H9 (cell line): ENCODE results near the gene TMEM106B. TPM values are rescaled to one million over a fixed set of nuclear protein-coding genes. Genes with fewer than 3 reads are reported as not detected.

Source experiments
- DNase-seq: peaks from one replicate; pipeline ENCODE4 v3.0.0-alpha.2; 2017
- H2AFZ ChIP-seq: one replicate; pipeline ENCODE4 v1.6.1; 2013; ENCODE audit warnings: mild to moderate bottlenecking, low read length, control low read depth, moderate library complexity
- H2AK5ac ChIP-seq: 2 replicates; pipeline ENCODE4 v1.6.1; 2013; ENCODE audit warnings: low read length, control low read depth, mixed read lengths; ENCODE audit not compliant: insufficient read length
- H2BK120ac ChIP-seq: one replicate; pipeline ENCODE4 v1.6.1; 2013; ENCODE audit warnings: low read depth, mild to moderate bottlenecking, low read length, control low read depth, inconsistent platforms; ENCODE audit not compliant: poor library complexity, severe bottlenecking
- H2BK12ac ChIP-seq: 2 replicates; pipeline ENCODE4 v1.6.1; 2013; ENCODE audit warnings: low read length, control low read depth, mixed read lengths, low read depth; ENCODE audit not compliant: insufficient read length
- H2BK15ac ChIP-seq: 2 replicates; pipeline ENCODE4 v1.6.1; 2013; ENCODE audit warnings: low read depth, low read length, control low read depth
- H2BK20ac ChIP-seq: one replicate; pipeline ENCODE4 v1.6.1; 2013; ENCODE audit warnings: low read depth, mild to moderate bottlenecking, low read length, control low read depth, inconsistent platforms; ENCODE audit not compliant: poor library complexity, severe bottlenecking
- H2BK5ac ChIP-seq: 2 replicates; pipeline ENCODE4 v1.6.1; 2013; ENCODE audit warnings: low read length, control low read depth, mixed read lengths; ENCODE audit not compliant: insufficient read length
- H3K14ac ChIP-seq: 2 replicates; pipeline ENCODE4 v1.6.1; 2013; ENCODE audit warnings: low read length, control low read depth; ENCODE audit not compliant: insufficient read depth
- H3K18ac ChIP-seq: 2 replicates; pipeline ENCODE4 v1.6.1; 2013; ENCODE audit warnings: low read depth, mild to moderate bottlenecking, mixed read lengths, low read length, control low read depth; ENCODE audit not compliant: insufficient read length
- H3K23ac ChIP-seq: 2 replicates; pipeline ENCODE4 v1.6.1; 2013; ENCODE audit warnings: low read length, control low read depth, mixed read lengths, low read depth; ENCODE audit not compliant: insufficient read length
- H3K23me2 ChIP-seq: 2 replicates; pipeline ENCODE4 v1.6.1; 2013; ENCODE audit warnings: low read depth, mild to moderate bottlenecking, mixed read lengths, low read length, control low read depth; ENCODE audit not compliant: insufficient read length, poor library complexity, severe bottlenecking
- H3K27ac ChIP-seq: 2 replicates; pipeline ENCODE4 v1.5.1; 2013; ENCODE audit warnings: low read length, control low read depth, mixed read lengths, low read depth; ENCODE audit not compliant: insufficient read length
- H3K27me3 ChIP-seq: 2 replicates; pipeline ENCODE4 v1.6.1; 2013; ENCODE audit warnings: low read length, control low read depth, inconsistent platforms; ENCODE audit not compliant: insufficient read depth
- H3K4ac ChIP-seq: 2 replicates; pipeline ENCODE4 v1.6.1; 2013; ENCODE audit warnings: low read depth, mild to moderate bottlenecking, control low read depth, inconsistent platforms, low read length, moderate library complexity
- H3K4me1 ChIP-seq: 2 replicates; pipeline ENCODE4 v1.6.1; 2013; ENCODE audit warnings: low read length, control low read depth, inconsistent platforms; ENCODE audit not compliant: insufficient read depth
- H3K4me2 ChIP-seq: 2 replicates; pipeline ENCODE4 v1.6.1; 2013; ENCODE audit warnings: low read length, control low read depth, mixed read lengths; ENCODE audit not compliant: insufficient read length, insufficient read depth
- H3K56ac ChIP-seq: 2 replicates; pipeline ENCODE4 v1.6.1; 2013; ENCODE audit warnings: low read depth, mild to moderate bottlenecking, mixed read lengths, low read length, control low read depth; ENCODE audit not compliant: insufficient read length
- H3K79me1 ChIP-seq: 2 replicates; pipeline ENCODE4 v1.6.1; 2013; ENCODE audit warnings: low read depth, mild to moderate bottlenecking, moderate library complexity, low read length, control low read depth, inconsistent platforms; ENCODE audit not compliant: insufficient read depth, poor library complexity, severe bottlenecking
- H3K79me2 ChIP-seq: 2 replicates; pipeline ENCODE4 v1.6.1; 2013; ENCODE audit warnings: low read length, control low read depth, inconsistent platforms; ENCODE audit not compliant: insufficient read depth
- H3K9ac ChIP-seq: 2 replicates; pipeline ENCODE4 v1.6.1; 2013; ENCODE audit warnings: low read length, control low read depth, mixed read lengths; ENCODE audit not compliant: insufficient read length; ENCODE audit errors: extremely low read depth
- H3K9me3 ChIP-seq: one replicate; pipeline ENCODE4 v1.6.1; 2013; ENCODE audit warnings: low read depth, low read length, inconsistent platforms; ENCODE audit not compliant: control insufficient read depth
- H3T11ph ChIP-seq: one replicate; pipeline ENCODE4 v1.6.1; 2013; ENCODE audit warnings: mild to moderate bottlenecking, low read length, control low read depth, inconsistent platforms
- H4K20me1 ChIP-seq: one replicate; pipeline ENCODE4 v1.6.1; 2013; ENCODE audit not compliant: control insufficient read depth, insufficient read length, insufficient read depth
- H4K5ac ChIP-seq: 2 replicates; pipeline ENCODE4 v1.6.1; 2013; ENCODE audit warnings: low read depth, mild to moderate bottlenecking, mixed read lengths, low read length, control low read depth; ENCODE audit not compliant: insufficient read length
- H4K8ac ChIP-seq: replicated peaks from 2 replicates; pipeline ENCODE4 v1.6.1; 2013; ENCODE audit warnings: low read length, control low read depth, mixed read lengths, low read depth; ENCODE audit not compliant: insufficient read length
- H4K91ac ChIP-seq: 2 replicates; pipeline ENCODE4 v1.6.1; 2013; ENCODE audit warnings: low read depth, mild to moderate bottlenecking, moderate library complexity, mixed read lengths, low read length, control low read depth; ENCODE audit not compliant: insufficient read length
- H3K27ac Mint-ChIP-seq, 3 experiments: 2 replicates in 2 of 3; 3 replicates in 1 of 3; pipeline ENCODE4 v1.8.0; 2020 to 2021; ENCODE audit warnings: mixed read lengths in 3 of 3, mild to moderate bottlenecking in 1 of 3, moderate library complexity in 1 of 3
- H3K27me3 Mint-ChIP-seq: 2 replicates; pipeline ENCODE4 v1.8.0; 2021; ENCODE audit warnings: low read depth, mild to moderate bottlenecking, moderate library complexity, mixed read lengths
- H3K36me3 Mint-ChIP-seq, 3 experiments: 2 replicates in 2 of 3; 3 replicates in 1 of 3; pipeline ENCODE4 v1.8.0; 2020 to 2021; ENCODE audit warnings: low read depth in 3 of 3, mixed read lengths in 3 of 3; ENCODE audit not compliant: insufficient read depth in 1 of 3
- H3K4me1 Mint-ChIP-seq, 2 experiments: 2 replicates each; pipeline ENCODE4 v1.8.0; 2020; ENCODE audit warnings: mixed read lengths in 2 of 2
- H3K4me3 Mint-ChIP-seq, 2 experiments: 2 replicates in 1 of 2; 3 replicates in 1 of 2; pipeline ENCODE4 v1.8.0; 2020 to 2021; ENCODE audit warnings: mild to moderate bottlenecking in 2 of 2, mixed read lengths in 2 of 2, moderate library complexity in 1 of 2
- H3K9me3 Mint-ChIP-seq, 2 experiments: 2 replicates in 1 of 2; 3 replicates in 1 of 2; pipeline ENCODE4 v1.8.0; 2020; ENCODE audit warnings: mild to moderate bottlenecking in 2 of 2, mixed read lengths in 2 of 2, moderate library complexity in 1 of 2
- CTCF ChIP-seq: fragments of 200-600 bp; sonication (generic); conservative IDR thresholded peaks from 3 replicates; pipeline ENCODE4 v1.8.0; 2021; ENCODE audit warnings: antibody characterized with exemption, mild to moderate bottlenecking
- total RNA-seq: library from RNA; stranded (reverse); gene quantifications from 2 replicates; pipeline ENCODE4 v1.2.1, GENCODE V29; 2021

The TMEM106B gene
- total RNA-seq, 1 experiment from 2014 or later, result 28.4 TPM

GRCh38 chr7:12194426-12194825 lies 16.7 kb upstream of the TMEM106B start:
- H3K23me2 ChIP-seq, result no peaks in the 10 kb centered on the region
- H4K20me1 ChIP-seq, result no peaks in the 10 kb centered on the region
- no peak overlapping the region for H4K8ac ChIP-seq
- no peak overlapping the region for H2BK12ac ChIP-seq
- no peak overlapping the region for H3K4me2 ChIP-seq
- peaks cover 3% of the 10 kb centered on the region; the same call in 1 of the 2 replicates for H3K4me1 ChIP-seq
- H3K23ac ChIP-seq, result no peak overlapping the region
- no peaks in the 10 kb centered on the region for H3K79me1 ChIP-seq
- H3K9ac ChIP-seq, result no peak overlapping the region
- no peaks in the 10 kb centered on the region for H3K27me3 ChIP-seq
- 0 out of 7 replicates have a peak, but pooled peaks cover 0 to 15% (median 0%) of the 10 kb centered on the region in 3 experiments for H3K36me3 Mint-ChIP-seq
- H3K27ac ChIP-seq, result no peak overlapping the region
- no peak overlapping the region for H2AK5ac ChIP-seq
- H2BK15ac ChIP-seq, result no peak overlapping the region
- no peak overlapping the region for H3K4ac ChIP-seq
- no peak overlapping the region for H3K4me3 Mint-ChIP-seq
- H2BK5ac ChIP-seq, result no peak overlapping the region
- no peak overlapping the region for H2BK20ac ChIP-seq
- H3K27me3 Mint-ChIP-seq, result no peaks in the 10 kb centered on the region
- H2AFZ ChIP-seq, result no peak overlapping the region
- H3K4me1 Mint-ChIP-seq, result peaks cover 25 to 27% of the 10 kb centered on the region in 2 experiments
- no peak overlapping the region for H2BK120ac ChIP-seq
- H3K14ac ChIP-seq, result no peak overlapping the region
- H3K9me3 ChIP-seq, result no peaks in the 10 kb centered on the region
- H3K27ac Mint-ChIP-seq, result no peak overlapping the region
- H3K9me3 Mint-ChIP-seq, result peaks cover 0 to 2% of the 10 kb centered on the region in 2 experiments; a peak in 2 of 5 replicates
- no peak overlapping the region for H3K18ac ChIP-seq
- DNase-seq, result no peak
- H3K56ac ChIP-seq, result no peak overlapping the region
- no peaks in the 10 kb centered on the region for H3K79me2 ChIP-seq
- H4K91ac ChIP-seq, result no peak overlapping the region
- H4K5ac ChIP-seq, result no peak overlapping the region
- TF ChIP-seq CTCF, result no peak
- H3T11ph ChIP-seq, result no peak overlapping the region
